OCI-LY7 (cell line): ENCODE data around the gene PIP5K1A. TPM values are rescaled to one million over a fixed set of nuclear protein-coding genes. Genes with fewer than 3 reads are reported as not detected.
A peak's percentile ranks its signal among the peaks of the same experiment; 100 is the strongest.

Experiments used
- BruUV-seq: library from RNA; stranded (reverse); fragments of 400-500 nt; replicated peaks from 2 replicates; lab custom pipeline; 2021; lab: Mats Ljungman, UMichigan
- CTCF ChIA-PET: fragments of 300-600 bp; sonication (Branson Sonifier 250); formaldehyde crosslinking; loops from one replicate; lab custom pipeline; 2022; ENCODE audit warnings: antibody characterized with exemption; ENCODE audit not compliant: unreplicated experiment; lab: Charles Lee
- POLR2A ChIA-PET: fragments of 300-600 bp; sonication (Branson Sonifier 250); formaldehyde crosslinking; loops from one replicate; lab custom pipeline; 2022; ENCODE audit warnings: antibody characterized with exemption; lab: Charles Lee
- DNase-seq: peaks from one replicate; pipeline ENCODE4 v3.0.0-alpha.2; 2015; ENCODE audit warnings: low spot score
- H2AFZ ChIP-seq: fragments of 200-600 bp; sonication (generic), shearing (Covaris generic); 2 replicates; pipeline ENCODE4 v1.6.1; 2014; ENCODE audit warnings: mild to moderate bottlenecking, antibody characterized with exemption, low read length, moderate library complexity
- H3K27ac ChIP-seq: fragments of 200-600 bp; sonication (generic); 2 replicates; pipeline ENCODE4 v1.5.1; 2014; ENCODE audit warnings: mixed run types, low read depth, mild to moderate bottlenecking, moderate library complexity, low read length, inconsistent platforms; ENCODE audit not compliant: poor library complexity, severe bottlenecking
- H3K36me3 ChIP-seq: fragments of 200-600 bp; sonication (generic); 2 replicates; pipeline ENCODE4 v1.6.1; 2014; ENCODE audit warnings: mild to moderate bottlenecking, antibody characterized with exemption, low read length, moderate library complexity, mixed read lengths; ENCODE audit not compliant: insufficient read depth
- H3K4me1 ChIP-seq: fragments of 200-600 bp; sonication (generic); 2 replicates; pipeline ENCODE4 v1.5.1; 2014; ENCODE audit warnings: mild to moderate bottlenecking, low read length; ENCODE audit not compliant: insufficient read depth, poor library complexity, severe bottlenecking
- H3K4me2 ChIP-seq: fragments of 200-600 bp; sonication (generic); 2 replicates; pipeline ENCODE4 v1.6.1; 2014; ENCODE audit warnings: mild to moderate bottlenecking, low read length
- H3K4me3 ChIP-seq: fragments of 200-600 bp; sonication (generic); 2 replicates; pipeline ENCODE4 v1.5.1; 2014; ENCODE audit warnings: mild to moderate bottlenecking, low read depth, low read length; ENCODE audit not compliant: poor library complexity, severe bottlenecking
- H3K79me2 ChIP-seq: fragments of 200-600 bp; sonication (generic); 2 replicates; pipeline ENCODE4 v1.6.1; 2016; ENCODE audit warnings: low read depth, mild to moderate bottlenecking, low read length, moderate library complexity, mixed read lengths; ENCODE audit not compliant: insufficient read depth
- H3K9me2 ChIP-seq: fragments of 200-600 bp; sonication (generic); 2 replicates; pipeline ENCODE4 v1.6.1; 2016; ENCODE audit warnings: mild to moderate bottlenecking, low read length, mixed read lengths; ENCODE audit not compliant: insufficient read depth
- H3K9me3 ChIP-seq: fragments of 200-600 bp; sonication (generic); 2 replicates; pipeline ENCODE4 v1.6.1; 2014; ENCODE audit warnings: mild to moderate bottlenecking, mixed run types, low read length, mixed read lengths
- H4K20me1 ChIP-seq: fragments of 200-600 bp; sonication (generic); 2 replicates; pipeline ENCODE4 v1.6.1; 2014; ENCODE audit warnings: mild to moderate bottlenecking, antibody characterized with exemption, low read length, moderate library complexity, mixed read lengths; ENCODE audit not compliant: insufficient read depth
- CTCF ChIP-seq: fragments of 200-600 bp; sonication (generic); conservative IDR thresholded peaks from 2 replicates; pipeline ENCODE4 v1.5.1; 2014; ENCODE audit warnings: mild to moderate bottlenecking, antibody characterized with exemption, low read length, moderate library complexity, mixed read lengths
- EZH2phosphoT487 ChIP-seq: fragments of 200-600 bp; sonication (generic); IDR thresholded peaks from 2 replicates; pipeline ENCODE4 v1.6.1; 2018; ENCODE audit warnings: low read depth, borderline replicate concordance, mild to moderate bottlenecking, mixed run types, antibody characterized with exemption, low read length, moderate library complexity, mixed read lengths
- intact Hi-C: fragments of 100-400 bp; cut with micrococcal nuclease; formaldehyde crosslinking; loops from one replicate; pipeline ENCODE4 v1.10.0; 2022; ENCODE audit not compliant: unreplicated experiment
- total RNA-seq, 2 experiments: library from RNA; depleted of rRNA in 1 of 2; stranded (reverse); fragments of >200 nt in 1 of 2; shearing (Covaris generic) in 1 of 2; gene quantifications; 2 replicates each; pipeline ENCODE4 v1.2.3, GENCODE V29; 2014 to 2022

PIP5K1A gene
- total RNA-seq, 2 experiments from 2014 or later: 50.5 to 85.3 TPM

GRCh38 chr1:151189637-151190445 lies 8.5 kb upstream of the PIP5K1A start, which contains the start of gene VPS72:
TSS of gene VPS72 (minus strand) at chr1:151190197. CDS start at chr1:151190121, 76 bp downstream.
- peak; percentile 94 for DNase-seq
- no peaks in the 10 kb centered on the region for H3K9me2 ChIP-seq
- BruUV-seq: no TSS peak
- H3K36me3 ChIP-seq: peaks cover 18% of the 10 kb centered on the region
- H3K4me2 ChIP-seq: peak within 1 kb of the TSS; percentile 100
- peak within 1 kb of the TSS; percentile 91 for H3K4me3 ChIP-seq
- intact Hi-C loops: no loop called here
- H4K20me1 ChIP-seq: no peaks in the 10 kb centered on the region
- peaks cover 19% of the 10 kb centered on the region for H3K4me1 ChIP-seq
- no peaks in the 10 kb centered on the region for H3K9me3 ChIP-seq
- peak within 1 kb of the TSS; percentile 66 for H3K27ac ChIP-seq
- ChIA-PET POLR2A (interaction anchor here (0.6 to 2.0 kb wide), 10 partner anchors 9 to 821 kb away, joined by 3 to 11 read pairs (median 4); partner anchors contain the start of genes LYSMD1, PIP5K1A, PSMD4 and SCNM1), CTCF (interaction anchor here (0.5 to 1.2 kb wide), 3 partner anchors 14 to 187 kb away, joined by 3 to 4 read pairs (median 3); partner anchors contain the start of gene TMOD4)
- 0 out of 2 replicates have a peak, but pooled peaks have one; percentile 26 for TF ChIP-seq CTCF
- TF ChIP-seq EZH2phosphoT487: no peak
- H2AFZ ChIP-seq: peak within 1 kb of the TSS; percentile 79
- H3K79me2 ChIP-seq: peaks cover 16% of the 10 kb centered on the region

GRCh38 chr1:151192047-151192446 lies 6.3 kb upstream of the PIP5K1A start:
- Histone ChIP-seq H3K4me2 (no peak overlapping the region), H3K79me2 (peaks cover 16% of the 10 kb centered on the region), H3K36me3 (no peaks in the 10 kb centered on the region), H3K9me3 (no peaks in the 10 kb centered on the region), H4K20me1 (no peaks in the 10 kb centered on the region), H3K27ac (no peak overlapping the region), H3K9me2 (no peaks in the 10 kb centered on the region), H3K4me3 (no peak overlapping the region), H3K4me1 (peaks cover 29% of the 10 kb centered on the region), H2AFZ (no peak overlapping the region)
- ChIA-PET CTCF (no interaction called here), POLR2A (interaction anchor here (0.7 kb wide), 1 partner anchor 85 kb away, joined by 3 read pairs; no protein-coding TSS in a partner anchor)
- TF ChIP-seq EZH2phosphoT487 (no peak), CTCF (no peak)
- BruUV-seq: no TSS peak
- DNase-seq: no peak
- intact Hi-C loops: no loop called here
